HUES48 (cell line): Measurements from ENCODE around the gene PPP1R3F.

Experiments used
- H3K27ac ChIP-seq: one replicate; pipeline ENCODE4 v1.7.0; 2013; ENCODE audit warnings: low read depth, low read length, inconsistent platforms
- H3K27me3 ChIP-seq: 2 replicates; pipeline ENCODE4 v1.6.1; 2013; ENCODE audit warnings: mild to moderate bottlenecking, low read length; ENCODE audit not compliant: control insufficient read depth, insufficient read depth
- H3K36me3 ChIP-seq: 2 replicates; pipeline ENCODE4 v1.6.1; 2013; ENCODE audit warnings: low read length; ENCODE audit not compliant: control insufficient read depth, insufficient read depth
- H3K4me1 ChIP-seq: 2 replicates; pipeline ENCODE4 v1.6.1; 2013; ENCODE audit warnings: mild to moderate bottlenecking, low read length; ENCODE audit not compliant: control insufficient read depth, insufficient read depth
- H3K4me3 ChIP-seq: 2 replicates; pipeline ENCODE4 v1.5.1; 2013; ENCODE audit warnings: mild to moderate bottlenecking, low read depth, low read length
- H3K9ac ChIP-seq: 2 replicates; pipeline ENCODE4 v1.6.1; 2013; ENCODE audit warnings: mild to moderate bottlenecking, low read depth, low read length, moderate library complexity
- H3K9me3 ChIP-seq: 2 replicates; pipeline ENCODE4 v1.6.1; 2013; ENCODE audit warnings: low read length; ENCODE audit not compliant: control insufficient read depth, insufficient read depth

The PPP1R3F gene

DNA sequence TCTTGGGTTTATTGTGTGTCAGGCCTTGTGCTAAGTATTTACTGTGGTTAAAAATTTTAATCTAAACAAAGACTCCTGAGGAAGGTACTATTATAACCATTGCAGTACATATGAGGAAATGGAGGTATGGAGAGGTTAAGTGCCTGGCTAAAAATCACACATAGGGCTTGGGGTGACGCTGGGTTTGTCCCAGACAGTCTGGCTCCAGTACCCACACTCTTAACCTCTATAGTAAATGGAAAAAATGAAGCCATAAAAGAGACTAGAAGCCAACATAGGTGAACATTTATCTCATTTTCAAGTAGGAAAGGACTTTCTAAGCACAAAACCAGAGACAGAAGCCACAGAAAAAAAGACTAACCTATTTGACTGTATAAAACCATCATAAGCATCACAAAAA, 7.0 kb upstream of the PPP1R3F start:
- Histone ChIP-seq H3K9me3 (peaks cover 23% of the 10 kb centered on the region), H3K36me3 (no peaks in the 10 kb centered on the region), H3K4me3 (no peak overlapping the region), H3K27me3 (no peaks in the 10 kb centered on the region), H3K27ac (no peak overlapping the region), H3K4me1 (no peaks in the 10 kb centered on the region), H3K9ac (no peak overlapping the region)

DNA sequence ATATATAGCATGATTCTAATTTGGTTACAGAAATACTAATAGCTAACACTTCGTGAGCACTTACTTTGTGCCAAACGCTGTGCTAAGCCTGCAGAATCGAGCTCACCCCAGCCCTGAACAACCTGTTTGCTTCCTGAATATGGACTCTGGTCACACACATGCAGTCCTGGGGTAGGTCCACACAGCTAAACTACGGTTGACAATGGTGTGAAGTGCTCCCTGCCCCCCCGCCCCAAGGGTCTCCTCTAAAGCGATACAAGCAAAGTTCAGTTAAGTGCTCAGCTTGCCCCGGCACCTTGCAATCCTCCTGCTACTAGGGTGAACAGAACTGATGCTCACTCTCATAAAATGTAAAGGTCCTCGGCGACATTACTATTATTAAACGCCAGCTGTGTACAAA, 6.0 kb upstream of the PPP1R3F start:
- Histone ChIP-seq H3K27ac (no peak overlapping the region), H3K4me1 (no peaks in the 10 kb centered on the region), H3K4me3 (no peak overlapping the region), H3K27me3 (no peaks in the 10 kb centered on the region), H3K9me3 (peaks cover 23% of the 10 kb centered on the region; the same call in 1 of the 2 replicates), H3K9ac (no peak overlapping the region), H3K36me3 (no peaks in the 10 kb centered on the region)

- Histone ChIP-seq H3K27me3 (no peaks in the 10 kb centered on the region), H3K36me3 (no peaks in the 10 kb centered on the region), H3K9me3 (peaks cover 23% of the 10 kb centered on the region; the same call in 1 of the 2 replicates), H3K4me1 (no peaks in the 10 kb centered on the region), H3K27ac (no peak within 1 kb of the TSS), H3K9ac (no peak within 1 kb of the TSS), H3K4me3 (no peak within 1 kb of the TSS)
Observed at GRCh38 chrX:49264460-49264859, 5.1 kb upstream of the PPP1R3F start, which contains the start of gene FOXP3. Gene FOXP3 (minus strand): TSS chrX:49264710. CDS start chrX:49258505, 6,205 bp downstream.

- H3K9ac ChIP-seq: no peak overlapping the region
- no peak overlapping the region for H3K27ac ChIP-seq
- no peaks in the 10 kb centered on the region for H3K4me1 ChIP-seq
- H3K9me3 ChIP-seq: peaks cover 19% of the 10 kb centered on the region; the same call in 1 of the 2 replicates
- H3K36me3 ChIP-seq: no peaks in the 10 kb centered on the region
- no peak overlapping the region for H3K4me3 ChIP-seq
- H3K27me3 ChIP-seq: no peaks in the 10 kb centered on the region
Observed at GRCh38 chrX:49266523-49267445, 2.8 kb upstream of the PPP1R3F start.

GRCh38 chrX:49268702-49269009, 937 bp upstream of the PPP1R3F start:
- H3K4me3 ChIP-seq: peak overlapping the region; percentile 65
- no peaks in the 10 kb centered on the region; the same call in 1 of the 2 replicates for H3K36me3 ChIP-seq
- no peaks in the 10 kb centered on the region for H3K4me1 ChIP-seq
- peak overlapping the region; percentile 69 for H3K27ac ChIP-seq
- peaks cover 16% of the 10 kb centered on the region for H3K9me3 ChIP-seq
- H3K27me3 ChIP-seq: no peaks in the 10 kb centered on the region
- peak overlapping the region; percentile 74 for H3K9ac ChIP-seq

- Histone ChIP-seq H3K27ac (peak overlapping the region; percentile 94), H3K9ac (peak overlapping the region; percentile 85), H3K36me3 (peaks cover 2% of the 10 kb centered on the region; the same call in 1 of the 2 replicates), H3K9me3 (peaks cover 16% of the 10 kb centered on the region), H3K4me1 (no peaks in the 10 kb centered on the region), H3K4me3 (peak overlapping the region; percentile 81), H3K27me3 (no peaks in the 10 kb centered on the region)
Observed at GRCh38 chrX:49269010-49269766, 405 bp upstream of the PPP1R3F start.

- no peaks in the 10 kb centered on the region for H3K27me3 ChIP-seq
- peaks cover 3% of the 10 kb centered on the region; the same call in 1 of the 2 replicates for H3K36me3 ChIP-seq
- peaks cover 15% of the 10 kb centered on the region for H3K9me3 ChIP-seq
- no peaks in the 10 kb centered on the region for H3K4me1 ChIP-seq
- peak overlapping the region; percentile 81 for H3K4me3 ChIP-seq
- peak overlapping the region; percentile 94 for H3K27ac ChIP-seq
- peak overlapping the region; percentile 82 for H3K9ac ChIP-seq
Observed at GRCh38 chrX:49270249-49270921, 792 bp downstream of the PPP1R3F start.

GRCh38 chrX:49271341-49271740, 1.7 kb downstream of the PPP1R3F start:
- Histone ChIP-seq H3K27me3 (no peaks in the 10 kb centered on the region), H3K4me1 (no peaks in the 10 kb centered on the region), H3K27ac (no peak overlapping the region), H3K9me3 (peaks cover 20% of the 10 kb centered on the region), H3K4me3 (peak overlapping the region; percentile 14; the same call in 1 of the 2 replicates), H3K9ac (no peak overlapping the region), H3K36me3 (peaks cover 3% of the 10 kb centered on the region; the same call in 1 of the 2 replicates)

DNA sequence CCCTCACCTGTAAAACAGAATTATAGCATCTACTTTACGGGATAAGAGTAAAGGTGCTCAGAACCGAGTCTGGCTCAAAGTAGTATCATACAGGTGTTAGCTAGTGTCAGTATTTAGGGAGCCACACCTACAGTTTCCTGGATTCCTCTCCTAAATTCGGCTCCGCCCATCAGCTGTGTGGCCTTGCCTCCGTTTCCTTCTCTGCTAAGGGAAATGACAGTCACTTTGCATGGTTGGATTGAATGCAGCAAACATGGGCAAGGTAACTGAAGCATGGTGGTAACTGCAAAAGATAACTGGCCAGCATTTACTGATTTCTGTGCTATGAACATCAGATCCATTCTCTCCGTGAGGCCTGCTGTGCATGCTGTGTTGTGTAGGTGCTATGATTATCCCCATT, 2.8 kb downstream of the PPP1R3F start:
- Histone ChIP-seq H3K36me3 (peaks cover 3% of the 10 kb centered on the region; the same call in 1 of the 2 replicates), H3K9me3 (peaks cover 22% of the 10 kb centered on the region), H3K27me3 (no peaks in the 10 kb centered on the region), H3K9ac (no peak overlapping the region), H3K4me1 (no peaks in the 10 kb centered on the region), H3K27ac (no peak overlapping the region), H3K4me3 (no peak overlapping the region)

- Histone ChIP-seq H3K4me3 (no peak overlapping the region), H3K9me3 (peaks cover 28% of the 10 kb centered on the region), H3K27ac (no peak overlapping the region), H3K9ac (no peak overlapping the region), H3K27me3 (no peaks in the 10 kb centered on the region), H3K4me1 (no peaks in the 10 kb centered on the region), H3K36me3 (peaks cover 3% of the 10 kb centered on the region; the same call in 1 of the 2 replicates)
Observed at GRCh38 chrX:49273181-49273727, 3.7 kb downstream of the PPP1R3F start.
